Measurements from ENCODE around the gene SYT5.

SYT5 gene

DNA sequence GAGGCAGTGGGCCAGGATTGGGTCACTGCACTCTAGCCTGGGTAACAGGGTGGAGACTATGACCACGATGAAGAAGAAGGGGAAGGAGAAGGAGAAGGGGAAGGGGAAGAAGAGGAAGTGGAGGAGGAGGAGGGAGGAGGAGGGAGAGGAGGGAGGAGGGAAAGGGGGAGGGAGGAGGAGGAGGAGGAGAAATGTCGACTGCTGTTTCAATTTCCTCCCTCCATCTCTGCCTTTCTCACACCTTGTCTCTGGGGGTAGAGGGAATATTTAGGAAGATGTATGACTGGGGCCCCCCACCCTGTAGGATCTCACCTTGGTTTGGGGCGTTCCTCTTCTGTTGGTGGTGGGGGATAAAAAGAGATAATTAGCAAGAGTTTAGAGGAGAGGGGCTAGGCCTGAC is 34.9 kb downstream of the SYT5 start:
- no peak for DNase-seq

GRCh38 chr19:55141696-55142095 is 38.4 kb downstream of the SYT5 start:
- no peak for DNase-seq

- DNase-seq, result no peak
Measured at GRCh38 chr19:55137915-55138314, 42.2 kb downstream of the SYT5 start.

- no peak for DNase-seq
Measured at GRCh38 chr19:55136399-55137102, 43.5 kb downstream of the SYT5 start.

- DNase-seq, result no peak
Measured at GRCh38 chr19:55134736-55135135, 45.4 kb downstream of the SYT5 start.

- DNase-seq, result no peak
Measured at GRCh38 chr19:55133639-55134444, 46.2 kb downstream of the SYT5 start.

DNA sequence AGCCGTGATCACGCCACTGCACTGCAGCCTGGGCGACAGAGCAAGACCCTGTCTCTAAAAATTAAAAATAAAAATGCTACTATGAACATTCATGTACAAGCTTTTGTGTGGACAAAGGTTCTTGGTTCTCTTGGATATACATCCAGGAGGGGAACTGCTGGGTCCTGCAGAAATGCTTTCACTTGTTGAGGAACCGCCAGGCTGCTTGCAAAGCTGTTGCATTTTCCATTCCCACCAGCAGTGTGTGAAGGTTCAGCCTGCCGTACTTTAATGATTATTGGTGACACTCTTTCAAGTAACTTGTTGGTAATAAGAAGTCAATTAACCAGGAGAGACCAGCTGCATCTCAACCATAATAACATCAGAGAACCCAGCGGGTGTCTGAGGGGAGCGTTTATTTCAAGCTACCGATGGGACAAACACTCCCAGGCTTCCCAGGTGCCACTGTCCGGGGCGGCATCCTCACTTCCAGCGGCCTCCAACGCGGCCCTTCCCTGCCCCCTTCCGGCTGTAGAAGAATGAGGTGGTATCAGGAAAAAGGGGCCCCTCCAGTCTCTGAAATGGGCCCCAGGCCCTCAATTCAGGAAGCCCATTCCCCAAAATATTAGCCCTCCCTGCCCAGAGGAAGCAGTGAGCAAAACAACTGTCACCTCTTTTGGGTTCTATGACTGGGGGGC is 47.5 kb downstream of the SYT5 start:
- no peak for DNase-seq

DNA sequence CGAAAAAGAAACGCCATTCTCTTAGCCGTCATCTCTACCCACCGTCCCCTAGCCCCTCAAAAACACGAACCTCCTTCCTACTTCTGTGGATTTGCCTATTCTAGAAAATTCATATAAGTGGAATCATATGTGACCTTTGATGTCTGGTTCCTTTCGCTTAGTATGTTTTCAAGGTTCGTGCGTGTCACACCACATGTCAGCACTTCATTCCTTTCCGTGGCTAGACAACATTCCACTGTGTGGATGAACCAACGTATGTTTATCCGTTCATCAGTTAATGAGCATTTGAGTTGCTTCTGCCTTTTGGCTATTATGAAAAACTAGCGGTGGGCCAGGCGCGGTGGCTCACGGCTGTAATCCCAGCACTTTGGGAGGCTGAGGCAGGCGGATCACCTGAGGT is 48.7 kb downstream of the SYT5 start:
- DNase-seq, result no peak
